B cell (primary cell): ENCODE measurements around the gene ANKRD66.

ENCODE experiments used
- CTCF ChIP-seq: fragments of 200-600 bp; IDR thresholded peaks from one replicate; pipeline ENCODE4 v1.8.0; 2022; ENCODE audit warnings: antibody characterized with exemption, mild to moderate bottlenecking
- EZH2 ChIP-seq: IDR thresholded peaks from 2 replicates; pipeline ENCODE4 v1.6.1; 2012; ENCODE audit warnings: borderline replicate concordance, low read depth, mild to moderate bottlenecking, moderate library complexity, low read length; ENCODE audit not compliant: insufficient read depth, poor library complexity, severe bottlenecking

DNA sequence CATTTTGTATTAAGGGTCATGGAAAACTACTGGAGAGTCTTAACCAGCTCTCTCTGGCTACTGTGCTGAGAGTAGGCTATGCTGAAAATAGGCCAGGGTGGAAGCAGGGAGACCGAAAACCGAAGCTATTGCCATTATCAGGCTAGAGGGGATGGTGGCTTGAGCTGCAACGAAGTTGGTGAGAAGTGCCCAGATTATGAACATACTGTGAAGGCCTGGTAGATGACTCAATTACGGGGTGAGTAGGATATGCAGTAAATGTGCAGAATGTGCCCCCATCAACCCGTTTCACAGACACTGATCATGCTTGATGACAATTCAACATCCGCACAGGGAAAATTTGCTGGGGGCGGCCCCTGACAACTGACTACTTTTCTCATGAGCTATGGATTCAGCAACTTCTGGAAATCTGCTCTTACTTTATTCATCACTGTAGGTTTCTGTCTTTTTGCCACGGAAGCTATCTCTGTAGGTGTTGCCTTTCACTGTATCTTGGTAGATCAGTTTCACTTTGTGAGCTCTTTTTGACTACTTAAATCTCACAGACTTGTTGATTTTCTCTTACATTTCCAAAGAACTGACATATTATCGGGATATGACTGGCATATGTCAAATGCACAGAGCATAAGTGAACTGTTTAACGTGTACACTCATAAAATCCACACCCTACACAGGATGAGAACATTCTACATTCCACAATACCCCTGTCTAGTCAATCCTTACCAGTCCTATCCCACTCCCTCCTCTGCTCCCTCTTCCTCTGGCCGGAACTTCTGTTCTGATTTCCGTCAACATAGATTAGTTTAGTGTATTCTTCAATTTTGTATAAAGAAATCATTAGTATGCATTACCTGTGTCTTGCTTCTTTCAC lies 31.0 kb downstream of the ANKRD66 start:
- no peak for TF ChIP-seq CTCF
- no peak for TF ChIP-seq EZH2
